Smooth muscle cell of the brain vasculature (primary cell): ENCODE measurements around the gene C16orf96.

Experiments
- DNase-seq: peaks from one replicate; pipeline ENCODE4 v3.0.0-alpha.2; 2012; ENCODE audit warnings: low read depth, low spot score

Gene C16orf96

GRCh38 chr16:4601036-4601863 is 45.1 kb downstream of the C16orf96 start:
- no peak for DNase-seq

- DNase-seq, result no peak
These were observed 45.7 kb downstream of the C16orf96 start for GRCh38 chr16:4601864-4602186.

GRCh38 chr16:4602331-4602730 is 46.2 kb downstream of the C16orf96 start:
- DNase-seq, result no peak

- no peak for DNase-seq
These were observed 47.6 kb downstream of the C16orf96 start for GRCh38 chr16:4603624-4604170.

- DNase-seq, result no peak
These were observed 48.3 kb downstream of the C16orf96 start for GRCh38 chr16:4604401-4604800.

GRCh38 chr16:4606354-4606753 is 50.2 kb downstream of the C16orf96 start:
- DNase-seq, result no peak

- DNase-seq, result no peak
These were observed 51.9 kb downstream of the C16orf96 start for GRCh38 chr16:4607841-4608703.

- no peak for DNase-seq
These were observed 52.5 kb downstream of the C16orf96 start for GRCh38 chr16:4608704-4608980.

- no peak for DNase-seq
These were observed 53.3 kb downstream of the C16orf96 start for GRCh38 chr16:4609200-4610010.

- no peak for DNase-seq
These were observed 54.2 kb downstream of the C16orf96 start for GRCh38 chr16:4610011-4611005.

GRCh38 chr16:4611337-4612021 is 55.3 kb downstream of the C16orf96 start:
- no peak for DNase-seq

- no peak for DNase-seq
These were observed 56.4 kb downstream of the C16orf96 start for GRCh38 chr16:4612474-4612931.

GRCh38 chr16:4612977-4613635 is 57.0 kb downstream of the C16orf96 start:
- no peak for DNase-seq

GRCh38 chr16:4613636-4614570 is 57.8 kb downstream of the C16orf96 start:
- DNase-seq, result no peak

- no peak for DNase-seq
These were observed 58.6 kb downstream of the C16orf96 start, which contains the start of gene UBALD1 for GRCh38 chr16:4614571-4615383. Gene UBALD1, minus strand, starts transcription at chr16:4614888. Its CDS starts 91 bp downstream, at chr16:4614797.

- no peak for DNase-seq
These were observed 59.4 kb downstream of the C16orf96 start for GRCh38 chr16:4615384-4616046.
